HCEC 1CT (cell line): ENCODE data around the gene LSR.
"Not testable (repeated sequence)": the region's sequence is repeated elsewhere in the genome, so short reads cannot be mapped to it uniquely, and the experiment has no call there.

Experiments
- DNase-seq: peaks from one replicate; pipeline ENCODE4 v3.0.0-alpha.2; 2017

The LSR gene

GRCh38 chr19:35268536-35269437, 20.0 kb downstream of the LSR start, which contains the start of gene USF2:
Gene USF2, plus strand, starts transcription at chr19:35268962. Its CDS starts 140 bp downstream, at chr19:35269102.
- DNase-seq = peak; percentile 61

- DNase-seq = peak; percentile 75
These were observed 20.8 kb downstream of the LSR start for GRCh38 chr19:35269438-35270117.

- DNase-seq = no peak
These were observed 21.6 kb downstream of the LSR start for GRCh38 chr19:35270381-35270811.

- DNase-seq = no peak
These were observed 22.7 kb downstream of the LSR start for GRCh38 chr19:35271546-35271945.

GRCh38 chr19:35272122-35272719, 23.4 kb downstream of the LSR start:
- DNase-seq = no peak

- no peak for DNase-seq
These were observed 24.3 kb downstream of the LSR start for GRCh38 chr19:35272954-35273649.

- no peak for DNase-seq
These were observed 25.0 kb downstream of the LSR start for GRCh38 chr19:35273686-35274259.

- DNase-seq = no peak
These were observed 25.5 kb downstream of the LSR start for GRCh38 chr19:35274323-35274722.

- DNase-seq = no peak
These were observed 28.0 kb downstream of the LSR start for GRCh38 chr19:35276706-35277281.

- no peak for DNase-seq
These were observed 29.9 kb downstream of the LSR start for GRCh38 chr19:35278578-35279284.

GRCh38 chr19:35279374-35279773, 30.6 kb downstream of the LSR start:
- DNase-seq = no peak

- DNase-seq = no peak
These were observed 31.4 kb downstream of the LSR start for GRCh38 chr19:35279985-35280821.

- no peak for DNase-seq
These were observed 32.5 kb downstream of the LSR start for GRCh38 chr19:35281303-35281702.

- DNase-seq = no peak
These were observed 35.6 kb downstream of the LSR start for GRCh38 chr19:35284153-35285094.

- no peak for DNase-seq
These were observed 36.3 kb downstream of the LSR start for GRCh38 chr19:35285095-35285449.

- DNase-seq = not testable (repeated sequence)
These were observed 36.7 kb downstream of the LSR start for GRCh38 chr19:35285465-35285864.

- DNase-seq = not testable (repeated sequence)
These were observed 37.3 kb downstream of the LSR start for GRCh38 chr19:35286101-35286500.

- DNase-seq = no peak
These were observed 38.9 kb downstream of the LSR start for GRCh38 chr19:35287713-35288112.

GRCh38 chr19:35288331-35288730, 39.5 kb downstream of the LSR start:
- DNase-seq = no peak
